K562 (cell line): Measurements from ENCODE around the gene DIS3L2. TPM values are rescaled to one million over a fixed set of nuclear protein-coding genes. Genes with fewer than 3 reads are reported as not detected.

ENCODE experiments used
- ATAC-seq: fragments of 200-7000 bp; cut with Tn5 transposase; 3 replicates; pipeline ENCODE4 v1.9.1; 2020; ENCODE audit warnings: moderate library complexity
- BruUV-seq: library from RNA; stranded (reverse); fragments of 400-500 nt; replicated peaks from 2 replicates; lab custom pipeline; 2021; lab: Mats Ljungman, UMichigan
- CTCF ChIA-PET: fragments of 300-600 bp; formaldehyde crosslinking; extraction: SDS; loops from one replicate; lab custom pipeline; 2021; ENCODE audit warnings: low intra/inter-chr PET ratio; lab: Yijun Ruan, JAX
- POLR2A ChIA-PET: fragments of 300-600, 350-650 bp; sonication (Branson Sonifier 250); formaldehyde crosslinking; extraction: SDS; loops from one replicate; lab custom pipeline; 2021; ENCODE audit warnings: antibody characterized with exemption, inconsistent platforms; lab: Yijun Ruan, JAX
- DNase-seq, 4 experiments: peaks; one replicate each; pipeline versions ENCODE4 v3.0.0 to v3.0.0-alpha.2; 2011 to 2018; ENCODE audit warnings: low spot score in 3 of 4, mixed read lengths in 3 of 4; ENCODE audit errors: extremely low read depth in 1 of 4
- FAIRE-seq: peaks from 2 replicates; lab custom pipeline; 2011; peaks lifted over from hg19 to GRCh38; lab: Jason Lieb, UNC
- H2AFZ ChIP-seq: 2 replicates; pipeline ENCODE4 v1.6.0; 2011; ENCODE audit warnings: low read depth, low read length, control low read depth, inconsistent platforms
- H3K27ac ChIP-seq: fragments of 200-600 bp; 3 replicates; pipeline ENCODE4 v1.8.0; 2011; ENCODE audit warnings: low read depth, mild to moderate bottlenecking, control low read depth, inconsistent platforms, low read length, moderate library complexity, mixed read lengths; ENCODE audit errors: extremely low read depth
- H3K27me3 ChIP-seq, 2 experiments: fragments of 300-600 bp in 1 of 2; 2 replicates in 1 of 2; 3 replicates in 1 of 2; pipeline versions ENCODE4 v1.6.0 to v1.8.0; 2011; ENCODE audit warnings: inconsistent platforms in 2 of 2, low read length in 2 of 2, mild to moderate bottlenecking in 1 of 2, mixed read lengths in 1 of 2, moderate library complexity in 1 of 2; ENCODE audit not compliant: control insufficient read depth in 2 of 2, insufficient read depth in 2 of 2
- H3K36me3 ChIP-seq: fragments of 300-600 bp; 3 replicates; pipeline ENCODE4 v1.8.0; 2011; ENCODE audit warnings: mild to moderate bottlenecking, low read length, inconsistent platforms; ENCODE audit not compliant: control insufficient read depth, insufficient read depth
- H3K4me1 ChIP-seq, 2 experiments: fragments of 200-600 bp in 1 of 2; replicated peaks in 1 of 2; 2 replicates in 1 of 2; 3 replicates in 1 of 2; pipeline versions ENCODE4 v1.5.1 to v1.8.0; 2011; ENCODE audit warnings: inconsistent platforms in 2 of 2, low read length in 2 of 2, mild to moderate bottlenecking in 1 of 2, mixed read lengths in 1 of 2, moderate library complexity in 1 of 2; ENCODE audit not compliant: control insufficient read depth in 2 of 2, insufficient read depth in 2 of 2
- H3K4me2 ChIP-seq: 2 replicates; pipeline ENCODE4 v1.6.1; 2011; ENCODE audit warnings: low read length, control low read depth, inconsistent platforms, mixed read lengths; ENCODE audit not compliant: insufficient read depth
- H3K4me3 ChIP-seq: fragments of 200-600 bp; sonication (generic), shearing (Covaris generic); 2 replicates; pipeline ENCODE4 v1.5.1; 2016; ENCODE audit warnings: control low read depth, inconsistent platforms
- H3K79me2 ChIP-seq: fragments of 200-600 bp; 3 replicates; pipeline ENCODE4 v1.8.0; 2011; ENCODE audit warnings: low read length, inconsistent platforms; ENCODE audit not compliant: control insufficient read depth, insufficient read depth
- H3K9ac ChIP-seq, 2 experiments: 2 replicates each; pipeline versions ENCODE4 v1.6.0 to v1.6.1; 2011; ENCODE audit warnings: low read depth in 2 of 2, low read length in 2 of 2, control low read depth in 1 of 2, inconsistent platforms in 1 of 2, mild to moderate bottlenecking in 1 of 2, mixed read lengths in 1 of 2; ENCODE audit not compliant: insufficient read depth in 1 of 2
- H3K9me1 ChIP-seq: one replicate; pipeline ENCODE4 v1.6.0; 2011; ENCODE audit warnings: inconsistent platforms, mild to moderate bottlenecking, low read length, moderate library complexity; ENCODE audit not compliant: control insufficient read depth, insufficient read depth
- H3K9me3 ChIP-seq: replicated peaks from 2 replicates; pipeline ENCODE4 v1.5.1; 2011; ENCODE audit warnings: low read depth, low read length, inconsistent platforms; ENCODE audit not compliant: control insufficient read depth, insufficient read depth
- H4K20me1 ChIP-seq: replicated peaks from 2 replicates; pipeline ENCODE4 v1.6.1; 2011; ENCODE audit warnings: low read length, inconsistent platforms, mixed read lengths; ENCODE audit not compliant: control insufficient read depth, insufficient read depth
- C11orf30 ChIP-seq: fragments of 450-650 bp; IDR thresholded peaks from 2 replicates; pipeline ENCODE4 v1.6.1; 2016; ENCODE audit warnings: low read depth, mild to moderate bottlenecking
- FIP1L1 ChIP-seq: fragments of 200-400 bp; formaldehyde crosslinking; IDR thresholded peaks from 2 replicates; pipeline ENCODE4 v1.6.1; 2018; ENCODE audit warnings: mild to moderate bottlenecking, low read depth, low read length; ENCODE audit not compliant: poor library complexity, severe bottlenecking
- FOXA3 ChIP-seq, 2 experiments: fragments of 450-650 bp in 1 of 2; sonication (generic) in 1 of 2; formaldehyde crosslinking; IDR thresholded peaks in 1 of 2; conservative IDR thresholded peaks in 1 of 2; 2 replicates each; pipeline versions ENCODE4 v1.4.0 to v1.8.0; 2020 to 2022; ENCODE audit warnings: mild to moderate bottlenecking in 2 of 2, missing genetic modification reagents in 1 of 2
- FOXM1 ChIP-seq, 2 experiments: fragments of 450-650 bp in 1 of 2; sonication (generic) in 1 of 2; formaldehyde crosslinking in 1 of 2; IDR thresholded peaks; 2 replicates each; pipeline versions ENCODE4 v1.6.1 to v1.9.0; 2017 to 2022; ENCODE audit warnings: low read depth in 2 of 2, mild to moderate bottlenecking in 2 of 2, missing genetic modification reagents in 1 of 2, moderate library complexity in 1 of 2
- GATAD2A ChIP-seq: fragments of 450-650 bp; IDR thresholded peaks from 2 replicates; pipeline ENCODE4 v1.6.1; 2017
- HMBOX1 ChIP-seq: sonication (generic); IDR thresholded peaks from 2 replicates; pipeline ENCODE4 v1.6.1; 2016
- IFI16 ChIP-seq: fragments of 250-450 bp; sonication (Bioruptor Pico); IDR thresholded peaks from 2 replicates; pipeline ENCODE4 v2.1.2; 2022; ENCODE audit warnings: mild to moderate bottlenecking, inconsistent platforms
- KDM5B ChIP-seq: fragments of 200-600 bp; sonication (generic); IDR thresholded peaks from 2 replicates; pipeline ENCODE4 v1.6.1; 2012; ENCODE audit warnings: low read depth, mild to moderate bottlenecking, moderate library complexity, low read length, control low read depth, inconsistent platforms; ENCODE audit not compliant: insufficient replicate concordance
- MAX ChIP-seq: sonication (generic); formaldehyde crosslinking; IDR thresholded peaks from 2 replicates; pipeline ENCODE4 v1.9.0; 2022; ENCODE audit warnings: mild to moderate bottlenecking, missing genetic modification reagents
- NFYB ChIP-seq: IDR thresholded peaks from 2 replicates; pipeline ENCODE4 v1.6.1; 2011; ENCODE audit warnings: mild to moderate bottlenecking, moderate library complexity; ENCODE audit not compliant: insufficient read length; ENCODE audit errors: extremely low read depth
- RBM14 ChIP-seq: fragments of 200-400 bp; formaldehyde crosslinking; IDR thresholded peaks from 2 replicates; pipeline ENCODE4 v1.6.1; 2018; ENCODE audit warnings: low read depth, mild to moderate bottlenecking, low read length, moderate library complexity, borderline replicate concordance; ENCODE audit not compliant: insufficient read depth
- RBM25 ChIP-seq: fragments of 200-400 bp; formaldehyde crosslinking; IDR thresholded peaks from 2 replicates; pipeline ENCODE4 v1.6.1; 2018; ENCODE audit warnings: low read length, low read depth, moderate library complexity; ENCODE audit not compliant: severe bottlenecking
- SMARCA4 ChIP-seq: fragments of 450-650 bp; IDR thresholded peaks from 2 replicates; pipeline ENCODE4 v1.6.1; 2016
- TBP ChIP-seq: optimal IDR thresholded peaks from 2 replicates; pipeline ENCODE3; 2011; ENCODE audit warnings: low read depth, low read length, improper control_type of control experiment
- XRCC3 ChIP-seq: fragments of 450-650 bp; IDR thresholded peaks from 2 replicates; pipeline ENCODE4 v1.6.1; 2017; ENCODE audit warnings: mild to moderate bottlenecking, moderate library complexity
- ZBED1 ChIP-seq: IDR thresholded peaks from 2 replicates; pipeline ENCODE4 v1.6.1; 2014
- ZBTB1 ChIP-seq: sonication (generic); formaldehyde crosslinking; IDR thresholded peaks from 2 replicates; pipeline ENCODE4 v1.8.1; 2023; ENCODE audit warnings: missing genetic modification reagents, low read depth, mild to moderate bottlenecking, borderline replicate concordance
- ZNF511 ChIP-seq: sonication (generic); formaldehyde crosslinking; IDR thresholded peaks from 2 replicates; pipeline ENCODE4 v1.8.0; 2022; ENCODE audit warnings: mild to moderate bottlenecking, missing genetic modification reagents
- WGBS: fragments of 100-300 bp; shearing (Covaris generic); methylation state at CpG from one replicate; pipeline ENCODE4 v1.1.6; 2016; ENCODE audit warnings: low coverage, mixed read lengths; ENCODE audit not compliant: insufficient coverage; ENCODE audit errors: missing lambda C conversion rate; 5-methylcytosine and 5-hydroxymethylcytosine counted together
- in situ Hi-C: fragments of 300-500 bp; cut with MboI; formaldehyde crosslinking; loops from 4 replicates; pipeline ENCODE4 v1.15.0; 2018; ENCODE audit warnings: inconsistent platforms, mixed read lengths
- intact Hi-C: fragments of 100-400 bp; cut with micrococcal nuclease; formaldehyde crosslinking; loops from 2 replicates; pipeline ENCODE4 v1.14.2; 2022
- polyA plus RNA-seq, 8 experiments: library from polyadenylated mRNA; depleted of rRNA in 4 of 8; stranded (reverse) in 5 of 8; unstranded in 3 of 8; fragments of >200 nt; fragmentation: Nextera tagmentation in 2 of 8; fragmentation: Illumina TruSeq in 1 of 8; extraction: Ambion mirVana in 2 of 8; extraction: Trizol in 1 of 8; gene quantifications; 2 replicates each; pipeline versions ENCODE4 v1.2.1 to v1.2.3, GENCODE V29; 2011 to 2014; ENCODE audit warnings: inconsistent platforms in 1 of 8, missing spikeins in 1 of 8
- total RNA-seq, 7 experiments: library from RNA; depleted of rRNA in 6 of 7; stranded (reverse); fragments of >200 nt in 6 of 7; fragmentation: Illumina TruSeq in 2 of 7; extraction: Trizol in 2 of 7; gene quantifications; 2 replicates each; pipeline versions ENCODE4 v1.2.1 to v1.2.3, GENCODE V29; 2011 to 2021; ENCODE audit warnings: low replicate concordance in 1 of 7
- TF ChIP-seq, protein P1 (sequence below): fragments of 250-450 bp; sonication (Bioruptor Pico); IDR thresholded peaks from 2 replicates; pipeline ENCODE4 v1.5.1; 2021; ENCODE audit warnings: mild to moderate bottlenecking

The DIS3L2 gene
- total and polyA plus RNA-seq, 9 of the 15 experiments (the other 6 are each of a cell fraction or from before 2014, with no cell fraction given), result 1.5 to 19.2 (median 11.2) TPM

DNA sequence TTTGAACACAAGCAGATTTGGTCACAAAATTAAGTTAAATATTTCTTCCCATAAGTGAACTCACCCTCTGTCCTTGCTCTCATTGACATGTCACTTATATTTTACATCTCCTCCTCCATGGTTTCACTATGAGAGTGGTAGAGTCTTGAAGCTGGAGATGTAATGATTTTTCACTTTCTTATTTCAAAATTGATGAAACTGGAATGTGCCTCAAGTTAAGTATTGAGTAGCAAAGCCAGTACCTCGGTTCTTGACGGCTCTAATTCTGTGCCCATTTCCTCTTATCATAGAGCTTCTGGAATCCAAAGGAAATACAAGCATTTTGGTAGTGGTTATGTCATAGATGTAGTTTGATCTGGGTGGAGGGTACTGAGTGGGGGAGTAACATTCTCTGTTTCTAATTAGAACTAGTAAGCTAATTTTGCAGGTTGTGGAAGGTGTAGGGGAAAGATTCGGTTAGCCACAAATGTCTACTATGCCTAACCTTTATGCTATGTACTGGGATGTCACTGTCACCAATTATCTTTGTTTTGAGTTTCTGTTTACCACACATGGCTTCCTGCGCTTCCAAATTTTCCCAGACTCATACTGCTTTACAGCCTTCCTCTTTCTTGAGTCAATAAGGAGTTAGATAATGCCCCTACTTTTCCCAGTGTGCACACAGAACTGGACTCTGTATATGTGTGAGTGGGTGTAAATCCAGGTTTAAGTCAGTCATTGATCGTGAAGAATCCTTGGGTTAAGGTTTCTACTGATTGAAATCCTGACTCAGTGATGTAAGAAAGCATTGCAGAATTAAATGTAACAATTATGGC is 96.8 kb downstream of the DIS3L2 start:
- BruUV-seq, result no TSS peak
- ATAC-seq, result no peak
- H3K27me3 ChIP-seq, result no peaks in the 10 kb centered on the region
- no peak overlapping the region for H3K4me2 ChIP-seq
- ChIA-PET POLR2A (interaction anchor here (1.2 kb wide), 1 partner anchor 14 kb away, joined by 3 read pairs; no protein-coding TSS in a partner anchor), CTCF (no interaction called here)
- FAIRE-seq, result no peak
- intact Hi-C loops (no loop called here), in situ Hi-C loops (no loop called here)
- H2AFZ ChIP-seq, result no peak overlapping the region
- H3K9ac ChIP-seq, result no peak overlapping the region
- no peaks in the 10 kb centered on the region; the same call in 2 of the 3 replicates for H3K79me2 ChIP-seq
- 16% methylated on average over 5 of the region's 5 CpGs for whole genome bisulfite sequencing
- peaks cover 0 to 6% of the 10 kb centered on the region in 2 experiments; a peak in 2 of 5 replicates for H3K4me1 ChIP-seq
- H3K9me3 ChIP-seq, result no peaks in the 10 kb centered on the region
- no peaks in the 10 kb centered on the region for H3K9me1 ChIP-seq
- no peak overlapping the region for H3K4me3 ChIP-seq
- no peak for DNase-seq
- H3K36me3 ChIP-seq, result no peaks in the 10 kb centered on the region
- no peak overlapping the region for H3K27ac ChIP-seq
- no peaks in the 10 kb centered on the region for H4K20me1 ChIP-seq
- no peak for TF ChIP-seq NFYB
- peak; percentile 52; the same call in 1 of the 2 replicates for TF ChIP-seq HMBOX1
- no peak for TF ChIP-seq XRCC3
- TF ChIP-seq KDM5B, result no peak
- TF ChIP-seq FIP1L1, result no peak
- no peak for TF ChIP-seq IFI16 (CRISPR knock-in tag)
- no peak for TF ChIP-seq RBM25
- peak in 1 of 2 experiments; percentile 90; a peak in 2 of 4 replicates for TF ChIP-seq FOXA3 (CRISPR knock-in tag; conservative IDR thresholded peaks at IDR 0.05 in 1 of 2, IDR thresholded peaks at IDR 0.05 in 1 of 2)
- no peak for TF ChIP-seq ZBTB1 (CRISPR knock-in tag)
- TF ChIP-seq TBP, result no peak
- TF ChIP-seq ZBED1, result no peak
- TF ChIP-seq GATAD2A, result no peak
- no peak for TF ChIP-seq SMARCA4
- TF ChIP-seq MAX (CRISPR knock-in tag), result no peak
- TF ChIP-seq, protein P1, sequence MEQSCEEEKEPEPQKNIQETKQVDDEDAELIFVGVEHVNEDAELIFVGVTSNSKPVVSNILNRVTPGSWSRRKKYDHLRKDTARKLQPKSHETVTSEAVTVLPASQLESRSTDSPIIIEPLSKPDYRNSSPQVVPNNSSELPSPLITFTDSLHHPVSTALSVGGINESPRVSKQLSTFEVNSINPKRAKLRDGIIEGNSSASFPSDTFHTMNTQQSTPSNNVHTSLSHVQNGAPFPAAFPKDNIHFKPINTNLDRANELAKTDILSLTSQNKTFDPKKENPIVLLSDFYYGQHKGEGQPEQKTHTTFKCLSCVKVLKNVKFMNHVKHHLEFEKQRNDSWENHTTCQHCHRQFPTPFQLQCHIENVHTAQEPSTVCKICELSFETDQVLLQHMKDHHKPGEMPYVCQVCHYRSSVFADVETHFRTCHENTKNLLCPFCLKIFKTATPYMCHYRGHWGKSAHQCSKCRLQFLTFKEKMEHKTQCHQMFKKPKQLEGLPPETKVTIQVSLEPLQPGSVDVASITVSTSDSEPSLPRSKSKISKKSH, result no peak
- no peak for TF ChIP-seq ZNF511 (CRISPR knock-in tag)
- TF ChIP-seq C11orf30, result no peak
- no peak for TF ChIP-seq RBM14
- TF ChIP-seq FOXM1 (IDR thresholded peaks at IDR 0.05; ENCODE audit: low read depth), result no peak
- no peak for TF ChIP-seq FOXM1 (CRISPR knock-in tag; IDR thresholded peaks at IDR 0.05; ENCODE audit: low read depth)
